Neutrophil (primary cell): ENCODE measurements around the gene ZNF71.

Source experiments
- H3K27ac ChIP-seq: fragments of 200-600 bp; sonication (generic); 2 replicates; pipeline ENCODE4 v1.5.1; 2016; ENCODE audit warnings: mild to moderate bottlenecking, moderate library complexity
- H3K27me3 ChIP-seq: fragments of 200-600 bp; sonication (generic); 2 replicates; pipeline ENCODE4 v1.6.0; 2016; ENCODE audit warnings: mild to moderate bottlenecking
- H3K36me3 ChIP-seq: fragments of 200-600 bp; sonication (generic); 2 replicates; pipeline ENCODE4 v1.5.1; 2017
- H3K4me1 ChIP-seq, 2 experiments: fragments of 200-600 bp in 1 of 2; sonication (generic) in 1 of 2; 1 replicate in 1 of 2; 2 replicates in 1 of 2; pipeline versions ENCODE4 v1.5.1 to v1.6.1; 2013 to 2016; ENCODE audit warnings: low read depth in 1 of 2, low read length in 1 of 2, mild to moderate bottlenecking in 1 of 2, moderate library complexity in 1 of 2; ENCODE audit not compliant: control insufficient read depth in 1 of 2, insufficient read depth in 1 of 2
- H3K4me3 ChIP-seq, 2 experiments: fragments of 200-600 bp in 1 of 2; sonication (generic) in 1 of 2; 1 replicate in 1 of 2; 2 replicates in 1 of 2; pipeline ENCODE4 v1.5.1; 2013 to 2016; ENCODE audit warnings: low read depth in 1 of 2, low read length in 1 of 2, mild to moderate bottlenecking in 1 of 2, moderate library complexity in 1 of 2
- H3K9me3 ChIP-seq: fragments of 200-600 bp; sonication (generic); 2 replicates; pipeline ENCODE4 v1.5.1; 2016
- CTCF ChIP-seq: fragments of 200-600 bp; sonication (generic); IDR thresholded peaks from 2 replicates; pipeline ENCODE4 v1.5.1; 2016; ENCODE audit warnings: antibody characterized with exemption

Gene ZNF71

GRCh38 chr19:56608274-56608964 is 13.3 kb downstream of the ZNF71 start:
- H3K36me3 ChIP-seq = no peaks in the 10 kb centered on the region
- peaks cover 47% of the 10 kb centered on the region for H3K9me3 ChIP-seq

GRCh38 chr19:56611288-56611687 is 16.2 kb downstream of the ZNF71 start:
- no peak overlapping the region for H3K4me3 ChIP-seq
- TF ChIP-seq CTCF = no peak
- H3K9me3 ChIP-seq = peaks cover 29% of the 10 kb centered on the region
- no peaks in the 10 kb centered on the region for H3K27me3 ChIP-seq
- H3K36me3 ChIP-seq = no peaks in the 10 kb centered on the region
- H3K4me1 ChIP-seq = no peaks in the 10 kb centered on the region
- no peak overlapping the region for H3K27ac ChIP-seq

More at GRCh38 chr19:56608274-56608964, 13.3 kb downstream of the ZNF71 start:
- TF ChIP-seq CTCF = no peak
- H3K27me3 ChIP-seq = no peaks in the 10 kb centered on the region
- H3K4me3 ChIP-seq = no peak overlapping the region
- no peaks in the 10 kb centered on the region for H3K4me1 ChIP-seq
- H3K27ac ChIP-seq = no peak overlapping the region

- Histone ChIP-seq H3K9me3 (peaks cover 30% of the 10 kb centered on the region), H3K36me3 (no peaks in the 10 kb centered on the region)
Measured at GRCh38 chr19:56612737-56613136, 17.6 kb downstream of the ZNF71 start.

DNA sequence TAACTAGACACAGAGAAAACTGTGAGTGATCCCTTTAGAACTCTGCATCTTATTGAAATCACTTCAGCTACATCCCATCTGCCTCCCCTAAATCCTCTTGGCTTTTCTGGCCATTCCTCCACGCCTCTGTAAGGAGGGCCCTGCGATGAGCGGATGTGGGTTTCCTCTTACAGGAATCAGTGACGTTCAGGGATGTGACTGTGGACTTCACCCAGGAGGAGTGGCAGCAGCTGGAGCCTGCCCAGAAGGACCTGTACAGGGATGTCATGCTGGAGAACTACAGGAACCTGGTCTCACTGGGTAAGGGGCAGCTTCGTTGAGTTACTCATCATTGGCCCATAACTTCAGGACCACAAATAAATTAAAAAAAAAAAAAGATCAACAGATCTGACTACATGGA is 18.5 kb downstream of the ZNF71 start:
- Histone ChIP-seq H3K27ac (no peak overlapping the region), H3K4me3 (no peak overlapping the region), H3K9me3 (peaks cover 38% of the 10 kb centered on the region), H3K4me1 (no peaks in the 10 kb centered on the region), H3K27me3 (no peaks in the 10 kb centered on the region), H3K36me3 (no peaks in the 10 kb centered on the region)
- TF ChIP-seq CTCF = no peak

More at GRCh38 chr19:56612737-56613136, 17.6 kb downstream of the ZNF71 start:
- H3K4me3 ChIP-seq = no peak overlapping the region
- no peaks in the 10 kb centered on the region for H3K4me1 ChIP-seq
- H3K27ac ChIP-seq = no peak overlapping the region
- TF ChIP-seq CTCF = no peak
- H3K27me3 ChIP-seq = no peaks in the 10 kb centered on the region

GRCh38 chr19:56617531-56617930 is 22.4 kb downstream of the ZNF71 start:
- H3K36me3 ChIP-seq = no peaks in the 10 kb centered on the region
- H3K27me3 ChIP-seq = no peaks in the 10 kb centered on the region
- H3K9me3 ChIP-seq = peaks cover 25% of the 10 kb centered on the region
- TF ChIP-seq CTCF = no peak
- no peak overlapping the region for H3K4me3 ChIP-seq
- H3K27ac ChIP-seq = no peak overlapping the region
- H3K4me1 ChIP-seq = no peaks in the 10 kb centered on the region
